Neural progenitor cell (in vitro differentiated cells): ENCODE results near the gene DNLZ.

ENCODE experiments used
- CTCF ChIP-seq: fragments of 200-600 bp; sonication (generic); IDR thresholded peaks from 2 replicates; pipeline ENCODE4 v1.5.1; 2017; ENCODE audit warnings: antibody characterized with exemption, mild to moderate bottlenecking
- EZH2 ChIP-seq: fragments of 200-600 bp; sonication (generic); IDR thresholded peaks from 2 replicates; pipeline ENCODE4 v1.6.1; 2017; ENCODE audit warnings: antibody characterized with exemption, mild to moderate bottlenecking, moderate library complexity
- EZH2phosphoT487 ChIP-seq: fragments of 200-600 bp; sonication (generic); IDR thresholded peaks from 2 replicates; pipeline ENCODE4 v1.6.1; 2017; ENCODE audit warnings: antibody characterized with exemption

GRCh38 chr9:136337416-136338395 lies 25.8 kb downstream of the DNLZ start:
- no peak for TF ChIP-seq CTCF
- TF ChIP-seq EZH2, result no peak
- TF ChIP-seq EZH2phosphoT487, result no peak
